GM18951 (cell line): Measurements from ENCODE around the gene GPR62.

Experiments used
- POLR2A ChIP-seq: IDR thresholded peaks from 4 replicates; pipeline ENCODE4 v1.6.1; 2011; ENCODE audit warnings: mild to moderate bottlenecking; ENCODE audit not compliant: insufficient read length, insufficient read depth; ENCODE audit errors: extremely low read depth
- in situ Hi-C: fragments of 300-500 bp; cut with MboI; formaldehyde crosslinking; loops from one replicate; pipeline ENCODE4 v1.12.0; 2022; ENCODE audit warnings: low sequenced_read_pairs, mixed read lengths, inconsistent platforms; ENCODE audit not compliant: unreplicated experiment

Gene GPR62

GRCh38 chr3:52005571-52005986, 50.4 kb downstream of the GPR62 start:
- in situ Hi-C loops: no loop called here
- TF ChIP-seq POLR2A: no peak

GRCh38 chr3:52006017-52006819, 51.0 kb downstream of the GPR62 start:
- no peak for TF ChIP-seq POLR2A
- in situ Hi-C loops: no loop called here

GRCh38 chr3:52006820-52007133, 51.6 kb downstream of the GPR62 start:
- no peak for TF ChIP-seq POLR2A
- in situ Hi-C loops: no loop called here
